HG03571 (cell line): ENCODE measurements around the gene GLOD4.
"Not testable (repeated sequence)": the region's sequence is repeated elsewhere in the genome, so short reads cannot be mapped to it uniquely, and the experiment has no call there.

Experiments used
- ATAC-seq: cut with Tn5 transposase; IDR thresholded peaks from one replicate; pipeline ENCODE4 v1.9.1; 2021; ENCODE audit not compliant: unreplicated experiment

GLOD4 gene

GRCh38 chr17:781805-782731 lies at the start of gene GLOD4, which contains the start of gene MRM3:
TSS of gene GLOD4 (minus strand) at chr17:782280. CDS start at chr17:782255, 25 bp downstream.
TSS of gene MRM3 (plus strand) at chr17:782353. CDS start at chr17:782379, 26 bp downstream.
- peak; percentile 85 for ATAC-seq

DNA sequence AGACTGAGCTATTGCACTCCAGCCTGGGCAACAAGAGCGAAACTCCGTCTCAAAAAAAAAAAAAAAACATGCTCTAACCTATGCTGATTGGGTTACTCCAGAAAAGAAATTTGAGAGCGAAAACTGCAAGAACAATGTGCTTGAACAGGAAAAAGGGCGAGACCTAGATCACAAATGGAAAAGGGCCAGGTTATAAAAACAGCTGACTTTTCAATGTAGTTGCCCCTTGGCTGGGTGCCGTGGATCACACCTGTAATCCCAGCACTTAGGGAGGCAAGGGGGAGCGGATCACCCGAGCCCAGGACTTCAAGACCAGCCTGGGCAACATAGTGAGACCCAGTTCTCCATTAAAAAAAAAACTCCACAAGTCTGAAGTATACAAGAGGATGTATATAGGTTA lies 48.9 kb upstream of the GLOD4 start:
- ATAC-seq, result no peak

GRCh38 chr17:830381-830780 lies 48.3 kb upstream of the GLOD4 start:
- ATAC-seq, result no peak

DNA sequence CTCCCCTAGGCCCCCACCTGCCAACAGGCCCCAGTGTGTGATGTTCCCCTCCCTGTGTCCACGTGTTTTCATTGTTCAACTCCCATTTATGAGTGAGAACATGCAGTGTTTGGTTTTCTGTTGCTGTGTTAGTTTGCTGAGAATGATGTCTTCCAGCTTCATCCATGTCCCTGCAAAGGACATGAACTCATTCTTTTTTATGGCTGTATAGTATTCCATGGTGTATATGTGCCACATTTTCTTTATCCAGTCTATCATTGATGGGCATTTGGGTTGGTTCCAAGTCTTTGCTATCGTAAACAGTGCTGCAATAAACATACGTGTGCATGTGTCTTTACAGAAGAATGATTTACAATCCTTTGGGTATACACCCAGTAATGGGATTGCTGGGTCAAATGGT lies 47.5 kb upstream of the GLOD4 start:
- not testable (repeated sequence) for ATAC-seq

GRCh38 chr17:828761-829160 lies 46.7 kb upstream of the GLOD4 start:
- no peak for ATAC-seq

DNA sequence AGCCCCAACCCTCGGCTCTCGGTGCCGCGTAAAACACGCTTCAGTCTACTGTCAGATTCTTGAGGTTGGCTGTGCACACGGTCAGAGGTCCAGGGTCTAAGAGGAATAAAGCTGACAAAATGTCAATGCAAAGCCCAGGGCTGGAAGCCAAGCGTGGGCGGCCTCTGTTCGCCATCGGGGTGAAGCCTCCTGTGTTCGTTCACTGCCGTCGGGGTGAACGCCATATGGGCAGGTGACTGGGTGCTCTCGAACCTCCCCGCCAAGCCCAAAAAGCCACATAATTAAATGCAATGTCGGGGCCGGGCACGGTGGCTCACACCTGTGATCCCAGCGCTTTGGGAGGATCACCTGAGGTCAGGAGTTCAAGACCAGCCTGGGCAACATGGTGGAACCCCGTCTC lies 44.7 kb upstream of the GLOD4 start:
- no peak for ATAC-seq

GRCh38 chr17:825216-825615 lies 43.1 kb upstream of the GLOD4 start:
- no peak for ATAC-seq

- no peak for ATAC-seq
Observed at GRCh38 chr17:824378-824777, 42.3 kb upstream of the GLOD4 start.

DNA sequence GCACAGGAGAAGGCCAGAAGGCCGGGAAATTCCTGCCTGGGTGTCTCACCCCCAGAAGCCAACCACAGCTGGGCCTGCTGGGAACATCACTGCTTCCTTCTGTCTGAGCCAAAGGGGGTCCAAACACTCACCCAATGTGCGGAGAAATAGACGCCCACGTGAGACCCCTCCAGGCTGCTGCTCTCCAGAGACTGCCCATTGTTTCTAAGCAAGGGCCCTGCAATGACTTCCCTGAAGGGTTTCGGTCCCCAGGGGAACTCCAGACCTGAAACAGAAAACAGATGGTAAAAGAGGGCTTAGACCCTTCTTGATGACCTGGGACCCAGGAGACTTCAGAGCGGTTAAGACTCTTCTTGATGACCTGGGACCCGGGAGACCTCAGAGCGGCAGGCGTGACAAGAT lies 41.4 kb upstream of the GLOD4 start:
- no peak for ATAC-seq

GRCh38 chr17:819251-819650 lies 37.2 kb upstream of the GLOD4 start:
- ATAC-seq, result no peak

- ATAC-seq, result no peak
Observed at GRCh38 chr17:814371-814770, 32.3 kb upstream of the GLOD4 start.

DNA sequence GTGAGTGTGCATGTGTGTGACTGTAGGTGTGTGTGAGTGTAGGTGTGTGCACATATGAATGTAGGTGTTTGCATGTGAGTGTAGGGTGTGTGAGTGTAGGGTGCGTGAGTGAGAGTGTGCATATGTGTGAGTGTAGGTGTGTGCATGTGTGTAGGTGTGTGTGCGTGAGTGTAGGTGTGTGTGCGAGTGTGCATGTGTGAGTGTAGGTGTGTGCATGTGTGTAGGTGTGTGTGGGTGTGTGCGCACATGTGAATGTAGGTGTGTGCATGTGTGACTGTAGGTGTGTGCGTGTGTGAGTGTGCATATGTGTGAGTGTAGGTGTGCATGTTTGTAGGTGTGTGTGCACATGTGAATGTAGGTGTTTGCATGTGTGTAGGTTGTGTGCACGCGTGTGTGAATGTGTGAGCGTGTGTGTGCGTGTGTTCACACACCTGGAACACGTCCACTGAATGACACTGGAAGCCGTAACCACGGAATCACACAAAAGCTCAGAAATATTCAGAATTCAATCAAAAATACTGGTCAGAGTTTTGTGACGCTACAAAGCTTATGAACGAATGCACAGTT lies 30.6 kb upstream of the GLOD4 start:
- no peak for ATAC-seq

DNA sequence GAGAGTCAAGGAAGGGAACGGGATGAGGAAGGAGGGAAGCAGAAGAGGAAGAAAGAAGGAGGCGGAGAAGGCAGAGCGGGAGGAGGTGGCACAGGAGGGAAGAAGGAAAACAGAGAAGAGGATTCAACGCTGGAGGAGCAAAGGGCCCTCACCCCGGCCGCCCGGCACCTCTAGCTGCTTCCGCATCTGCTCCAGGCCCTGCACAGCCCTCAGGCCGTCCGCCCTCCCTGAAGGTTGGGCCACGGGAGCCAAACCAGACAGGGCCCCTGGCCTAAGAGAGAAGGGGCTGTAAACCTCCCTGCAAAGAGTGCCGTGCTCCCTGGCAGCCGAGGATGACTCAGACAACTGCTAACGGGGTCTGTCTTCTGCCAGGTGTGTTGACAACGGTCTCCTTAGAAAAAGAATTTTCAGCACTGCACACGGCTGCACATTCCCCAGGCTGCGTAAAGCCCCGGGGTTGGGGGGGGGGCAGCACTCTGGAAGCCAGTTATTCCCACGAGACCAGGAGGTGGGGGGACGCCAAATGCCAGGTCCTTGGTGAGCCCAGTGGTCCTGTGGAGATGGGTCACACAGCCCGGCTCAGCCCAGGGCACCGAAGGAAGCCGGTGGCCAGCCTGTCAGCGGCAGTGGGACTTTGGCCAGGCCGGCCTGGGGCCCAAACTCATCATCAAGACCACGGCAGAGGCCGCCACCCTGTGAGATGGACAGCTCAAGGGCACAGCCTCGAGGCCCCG lies 29.1 kb upstream of the GLOD4 start:
- ATAC-seq, result no peak

GRCh38 chr17:807523-808294 lies 25.6 kb upstream of the GLOD4 start:
- no peak for ATAC-seq

- ATAC-seq, result no peak
Observed at GRCh38 chr17:806781-807522, 24.9 kb upstream of the GLOD4 start.

DNA sequence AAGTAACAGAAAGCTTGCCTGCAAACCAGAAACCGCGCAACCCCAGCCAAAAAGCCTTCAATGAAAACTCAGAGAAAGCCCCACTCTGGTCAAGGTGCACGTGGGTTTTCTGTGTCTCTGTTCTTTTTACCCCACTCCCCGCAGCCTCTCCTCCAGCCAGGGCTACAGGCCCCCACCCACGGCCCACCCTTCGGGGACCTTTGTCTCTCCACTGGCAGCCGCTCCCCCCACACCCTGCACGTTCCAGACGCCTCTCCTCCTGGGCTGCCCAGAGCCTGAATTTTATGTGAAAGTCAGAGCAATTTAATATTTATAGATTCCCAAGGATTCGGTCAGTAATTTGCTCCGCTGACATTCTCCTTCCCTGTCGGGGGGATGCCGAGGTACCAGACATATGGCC lies 24.3 kb upstream of the GLOD4 start:
- ATAC-seq, result no peak

GRCh38 chr17:805886-806285 lies 23.8 kb upstream of the GLOD4 start:
- not testable (repeated sequence) for ATAC-seq

DNA sequence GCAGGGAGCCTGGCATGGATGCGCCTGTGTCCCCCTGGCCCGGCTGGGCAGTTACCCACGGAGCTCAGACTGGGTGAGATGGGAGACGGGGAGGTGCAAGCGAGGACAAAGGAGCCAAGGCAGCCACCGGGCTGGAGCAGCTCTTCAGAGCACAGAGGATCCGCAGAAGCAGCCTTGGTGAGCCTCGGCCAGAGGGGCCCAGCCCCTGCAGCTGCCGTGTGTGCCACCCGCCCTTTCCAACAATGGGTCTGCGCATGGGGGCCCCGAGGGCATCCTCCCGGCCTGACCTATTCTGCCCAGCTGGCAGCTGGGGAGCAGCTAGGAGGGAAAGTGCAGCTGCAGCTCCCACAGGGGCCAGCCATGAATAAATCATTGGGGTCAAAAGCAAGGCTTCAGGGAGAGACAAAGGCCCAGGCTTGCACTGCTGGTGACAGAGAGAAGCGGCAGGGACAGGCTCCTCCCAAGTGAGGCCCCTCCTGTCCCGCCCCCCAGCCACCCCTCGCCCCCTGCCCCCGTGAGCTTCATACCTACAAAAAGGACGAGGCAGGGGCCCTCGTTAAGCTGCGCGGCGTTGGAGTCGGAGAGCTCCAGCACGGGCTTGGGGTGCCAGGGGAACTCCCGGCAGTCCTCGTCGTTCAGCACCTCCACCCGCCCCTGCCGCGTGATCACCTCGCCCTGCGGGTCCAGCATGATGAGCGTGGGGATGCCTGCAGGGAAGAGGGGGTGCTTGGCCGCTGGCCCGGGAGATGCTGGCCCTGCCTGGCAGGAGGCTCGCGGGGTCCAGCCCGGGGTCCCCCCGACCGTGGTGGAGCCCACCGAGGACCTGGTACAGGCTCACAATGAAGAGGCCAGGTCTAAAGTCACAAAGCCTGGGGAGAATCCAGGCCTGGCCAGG lies 22.7 kb upstream of the GLOD4 start:
- no peak for ATAC-seq
